OCI-LY7 (cell line): Measurements from ENCODE around the gene LTB4R. TPM values are rescaled to one million over a fixed set of nuclear protein-coding genes. Genes with fewer than 3 reads are reported as not detected.

Source experiments
- BruUV-seq: library from RNA; stranded (reverse); fragments of 400-500 nt; replicated peaks from 2 replicates; lab custom pipeline; 2021; lab: Mats Ljungman, UMichigan
- CTCF ChIA-PET: fragments of 300-600 bp; sonication (Branson Sonifier 250); formaldehyde crosslinking; loops from one replicate; lab custom pipeline; 2022; ENCODE audit warnings: antibody characterized with exemption; ENCODE audit not compliant: unreplicated experiment; lab: Charles Lee
- POLR2A ChIA-PET: fragments of 300-600 bp; sonication (Branson Sonifier 250); formaldehyde crosslinking; loops from one replicate; lab custom pipeline; 2022; ENCODE audit warnings: antibody characterized with exemption; lab: Charles Lee
- DNase-seq: peaks from one replicate; pipeline ENCODE4 v3.0.0-alpha.2; 2015; ENCODE audit warnings: low spot score
- H2AFZ ChIP-seq: fragments of 200-600 bp; sonication (generic), shearing (Covaris generic); 2 replicates; pipeline ENCODE4 v1.6.1; 2014; ENCODE audit warnings: mild to moderate bottlenecking, antibody characterized with exemption, low read length, moderate library complexity
- H3K27ac ChIP-seq: fragments of 200-600 bp; sonication (generic); 2 replicates; pipeline ENCODE4 v1.5.1; 2014; ENCODE audit warnings: mixed run types, low read depth, mild to moderate bottlenecking, moderate library complexity, low read length, inconsistent platforms; ENCODE audit not compliant: poor library complexity, severe bottlenecking
- H3K36me3 ChIP-seq: fragments of 200-600 bp; sonication (generic); 2 replicates; pipeline ENCODE4 v1.6.1; 2014; ENCODE audit warnings: mild to moderate bottlenecking, antibody characterized with exemption, low read length, moderate library complexity, mixed read lengths; ENCODE audit not compliant: insufficient read depth
- H3K4me1 ChIP-seq: fragments of 200-600 bp; sonication (generic); 2 replicates; pipeline ENCODE4 v1.5.1; 2014; ENCODE audit warnings: mild to moderate bottlenecking, low read length; ENCODE audit not compliant: insufficient read depth, poor library complexity, severe bottlenecking
- H3K4me2 ChIP-seq: fragments of 200-600 bp; sonication (generic); 2 replicates; pipeline ENCODE4 v1.6.1; 2014; ENCODE audit warnings: mild to moderate bottlenecking, low read length
- H3K4me3 ChIP-seq: fragments of 200-600 bp; sonication (generic); 2 replicates; pipeline ENCODE4 v1.5.1; 2014; ENCODE audit warnings: mild to moderate bottlenecking, low read depth, low read length; ENCODE audit not compliant: poor library complexity, severe bottlenecking
- H3K79me2 ChIP-seq: fragments of 200-600 bp; sonication (generic); 2 replicates; pipeline ENCODE4 v1.6.1; 2016; ENCODE audit warnings: low read depth, mild to moderate bottlenecking, low read length, moderate library complexity, mixed read lengths; ENCODE audit not compliant: insufficient read depth
- H3K9me2 ChIP-seq: fragments of 200-600 bp; sonication (generic); 2 replicates; pipeline ENCODE4 v1.6.1; 2016; ENCODE audit warnings: mild to moderate bottlenecking, low read length, mixed read lengths; ENCODE audit not compliant: insufficient read depth
- H3K9me3 ChIP-seq: fragments of 200-600 bp; sonication (generic); 2 replicates; pipeline ENCODE4 v1.6.1; 2014; ENCODE audit warnings: mild to moderate bottlenecking, mixed run types, low read length, mixed read lengths
- H4K20me1 ChIP-seq: fragments of 200-600 bp; sonication (generic); 2 replicates; pipeline ENCODE4 v1.6.1; 2014; ENCODE audit warnings: mild to moderate bottlenecking, antibody characterized with exemption, low read length, moderate library complexity, mixed read lengths; ENCODE audit not compliant: insufficient read depth
- EZH2phosphoT487 ChIP-seq: fragments of 200-600 bp; sonication (generic); IDR thresholded peaks from 2 replicates; pipeline ENCODE4 v1.6.1; 2018; ENCODE audit warnings: low read depth, borderline replicate concordance, mild to moderate bottlenecking, mixed run types, antibody characterized with exemption, low read length, moderate library complexity, mixed read lengths
- intact Hi-C: fragments of 100-400 bp; cut with micrococcal nuclease; formaldehyde crosslinking; loops from one replicate; pipeline ENCODE4 v1.10.0; 2022; ENCODE audit not compliant: unreplicated experiment
- total RNA-seq, 2 experiments: library from RNA; depleted of rRNA in 1 of 2; stranded (reverse); fragments of >200 nt in 1 of 2; shearing (Covaris generic) in 1 of 2; gene quantifications; 2 replicates each; pipeline ENCODE4 v1.2.3, GENCODE V29; 2014 to 2022
- TF ChIP-seq, protein P1 (sequence below): fragments of 200-600 bp; sonication (generic); conservative IDR thresholded peaks from 2 replicates; pipeline ENCODE4 v1.5.1; 2014; ENCODE audit warnings: mild to moderate bottlenecking, antibody characterized with exemption, low read length, moderate library complexity, mixed read lengths

Gene LTB4R
- total RNA-seq, 2 experiments from 2014 or later = 15.8 to 28.3 TPM

DNA sequence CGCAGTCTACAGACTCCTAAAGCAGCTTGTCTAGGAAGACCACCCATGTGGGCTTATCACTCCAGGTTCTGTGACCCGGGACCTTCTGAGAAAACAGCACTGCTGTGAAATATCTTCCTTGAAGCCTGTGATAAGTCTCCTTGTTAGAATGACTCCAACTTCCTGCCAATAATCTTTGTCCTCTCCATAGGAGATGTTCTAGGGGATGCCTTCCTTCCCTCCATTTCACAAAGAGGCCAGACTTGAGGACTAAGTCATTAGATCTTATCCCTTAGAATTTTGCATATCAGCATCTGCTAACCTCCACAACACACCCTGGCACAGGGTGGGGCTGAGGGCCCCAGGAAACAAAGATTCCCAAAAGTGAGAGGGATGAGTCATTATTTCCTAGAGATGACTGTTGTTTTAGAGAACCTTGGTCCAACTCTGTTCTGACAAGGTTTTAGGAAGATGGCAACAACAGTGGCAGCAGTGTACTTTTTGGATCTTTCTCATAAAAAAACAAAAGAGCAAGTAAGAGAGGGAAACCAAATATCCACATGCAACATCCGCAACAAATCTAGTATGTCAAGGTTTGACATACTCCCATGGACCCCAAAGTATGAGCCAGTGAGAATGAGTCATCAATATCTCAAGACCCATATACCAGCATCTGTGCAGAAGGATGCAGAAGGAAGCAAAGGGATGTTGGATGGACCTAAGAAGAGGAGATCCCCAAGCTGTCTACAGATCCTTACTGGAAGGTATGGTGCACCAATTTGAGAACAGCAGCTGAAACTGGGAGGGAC is 6.0 kb downstream of the LTB4R start:
- Histone ChIP-seq H3K79me2 (no peaks in the 10 kb centered on the region), H3K4me2 (no peak overlapping the region), H4K20me1 (no peaks in the 10 kb centered on the region), H2AFZ (no peak overlapping the region), H3K9me3 (no peaks in the 10 kb centered on the region), H3K36me3 (peaks cover 16% of the 10 kb centered on the region; the same call in 1 of the 2 replicates), H3K9me2 (no peaks in the 10 kb centered on the region), H3K4me1 (peaks cover 18% of the 10 kb centered on the region), H3K27ac (no peak overlapping the region), H3K4me3 (no peak overlapping the region)
- POLR2A ChIA-PET = no interaction called here
- no peak for DNase-seq
- BruUV-seq = no TSS peak
- TF ChIP-seq, protein P1, sequence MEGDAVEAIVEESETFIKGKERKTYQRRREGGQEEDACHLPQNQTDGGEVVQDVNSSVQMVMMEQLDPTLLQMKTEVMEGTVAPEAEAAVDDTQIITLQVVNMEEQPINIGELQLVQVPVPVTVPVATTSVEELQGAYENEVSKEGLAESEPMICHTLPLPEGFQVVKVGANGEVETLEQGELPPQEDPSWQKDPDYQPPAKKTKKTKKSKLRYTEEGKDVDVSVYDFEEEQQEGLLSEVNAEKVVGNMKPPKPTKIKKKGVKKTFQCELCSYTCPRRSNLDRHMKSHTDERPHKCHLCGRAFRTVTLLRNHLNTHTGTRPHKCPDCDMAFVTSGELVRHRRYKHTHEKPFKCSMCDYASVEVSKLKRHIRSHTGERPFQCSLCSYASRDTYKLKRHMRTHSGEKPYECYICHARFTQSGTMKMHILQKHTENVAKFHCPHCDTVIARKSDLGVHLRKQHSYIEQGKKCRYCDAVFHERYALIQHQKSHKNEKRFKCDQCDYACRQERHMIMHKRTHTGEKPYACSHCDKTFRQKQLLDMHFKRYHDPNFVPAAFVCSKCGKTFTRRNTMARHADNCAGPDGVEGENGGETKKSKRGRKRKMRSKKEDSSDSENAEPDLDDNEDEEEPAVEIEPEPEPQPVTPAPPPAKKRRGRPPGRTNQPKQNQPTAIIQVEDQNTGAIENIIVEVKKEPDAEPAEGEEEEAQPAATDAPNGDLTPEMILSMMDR = no peak
- no peak for TF ChIP-seq EZH2phosphoT487
- CTCF ChIA-PET = no interaction called here
- intact Hi-C loops = no loop called here

DNA sequence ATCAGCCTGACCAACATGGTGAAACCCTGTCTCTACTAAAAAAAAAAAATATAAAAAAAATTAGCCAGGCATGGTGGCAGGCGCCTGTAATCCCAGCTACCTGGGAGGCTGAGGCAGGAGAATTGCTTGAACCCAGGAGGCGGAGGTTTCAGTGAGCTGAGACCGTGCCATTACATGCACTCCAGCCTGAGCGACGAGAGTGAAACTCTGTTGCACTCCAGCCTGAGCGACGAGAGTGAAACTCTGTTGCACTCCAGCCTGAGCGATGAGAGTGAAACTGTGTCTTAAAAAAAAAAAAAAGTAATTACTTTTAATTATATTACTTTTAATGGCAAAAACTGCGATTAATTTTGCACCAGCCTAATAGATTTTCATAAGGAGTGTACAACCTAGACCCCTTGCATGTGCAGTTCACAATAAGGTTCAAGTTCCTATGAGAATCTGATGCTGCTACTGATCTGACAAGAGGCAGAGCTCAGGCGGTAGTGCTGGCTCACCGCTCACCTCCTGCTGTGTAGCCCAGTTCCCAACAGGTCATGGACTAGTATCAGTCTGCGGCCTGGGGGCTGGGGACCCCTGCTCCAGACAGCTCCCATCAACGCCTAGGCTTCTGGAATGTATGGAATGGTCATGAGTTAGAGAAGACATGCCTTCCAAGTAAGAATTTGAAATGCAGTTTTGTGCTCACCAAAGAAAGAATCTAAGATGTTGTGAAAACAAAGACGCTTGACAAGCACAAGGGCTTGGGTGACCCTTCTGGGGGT is 10.1 kb downstream of the LTB4R start:
- BruUV-seq = no TSS peak
- Histone ChIP-seq H3K4me2 (no peak overlapping the region), H3K9me2 (no peaks in the 10 kb centered on the region), H3K4me3 (no peak overlapping the region), H4K20me1 (no peaks in the 10 kb centered on the region), H3K79me2 (no peaks in the 10 kb centered on the region), H3K9me3 (no peaks in the 10 kb centered on the region), H3K27ac (no peak overlapping the region), H3K4me1 (no peaks in the 10 kb centered on the region), H2AFZ (no peak overlapping the region), H3K36me3 (no peaks in the 10 kb centered on the region)
- intact Hi-C loops = no loop called here
- CTCF ChIA-PET = no interaction called here
- no peak for TF ChIP-seq EZH2phosphoT487
- TF ChIP-seq, protein P1 = no peak
- no peak for DNase-seq
- POLR2A ChIA-PET = no interaction called here
